Prostate gland (tissue), 2 donors: ENCODE data around the gene MTMR6. TPM values are rescaled to one million over a fixed set of nuclear protein-coding genes. Genes with fewer than 3 reads are reported as not detected.

Experiments
- DNase-seq: peaks from one replicate; pipeline ENCODE4 v3.0.0-alpha.2; 2019; ENCODE audit warnings: low spot score
- H3K27ac ChIP-seq, 2 donors: fragments of 200-600 bp; sonication (generic); 2 replicates each; pipeline ENCODE4 v1.5.1; 2017 to 2019
- H3K27me3 ChIP-seq: fragments of 200-600 bp; sonication (generic); replicated peaks from 2 replicates; pipeline ENCODE4 v1.5.1; 2019; ENCODE audit not compliant: insufficient read depth
- H3K36me3 ChIP-seq, 2 donors: fragments of 200-600 bp; sonication (generic); 1 replicate in 1 of 2; 2 replicates in 1 of 2; pipeline versions ENCODE4 v1.5.1 to v1.8.1; 2017 to 2019
- H3K4me1 ChIP-seq: fragments of 200-600 bp; sonication (generic); replicated peaks from 2 replicates; pipeline ENCODE4 v1.5.1; 2019
- H3K4me3 ChIP-seq, 2 donors: fragments of 200-600 bp; sonication (generic); 2 replicates each; pipeline ENCODE4 v1.5.1; 2017 to 2019
- H3K9me3 ChIP-seq: fragments of 200-600 bp; sonication (generic); 2 replicates; pipeline ENCODE4 v1.5.1; 2017
- POLR2A ChIP-seq: fragments of 450-650 bp; IDR thresholded peaks from one replicate; pipeline ENCODE4 v1.6.1; 2016; ENCODE audit warnings: antibody characterized with exemption, mild to moderate bottlenecking
- POLR2AphosphoS5 ChIP-seq: sonication (generic); formaldehyde crosslinking; IDR thresholded peaks from one replicate; pipeline ENCODE4 v1.6.1; 2017; ENCODE audit warnings: antibody characterized with exemption
- WGBS: methylation state at CpG from one replicate; pipeline ENCODE4 v1.1.5; 2018; 5-methylcytosine and 5-hydroxymethylcytosine counted together
- intact Hi-C: fragments of 100-400 bp; cut with DNase I; formaldehyde crosslinking; loops from one replicate; pipeline ENCODE4 v1.14.2; 2022
- total RNA-seq, 2 donors: library from RNA; depleted of rRNA; stranded (reverse); fragments of >200 nt; gene quantifications; one replicate each; pipeline ENCODE4 v1.1.0, GENCODE V29; 2016
- TF ChIP-seq, protein P1 (sequence below), 4 experiments: fragments of 200-600 bp in 2 of 4; fragments of 450-650 bp in 2 of 4; sonication (generic) in 2 of 4; IDR thresholded peaks; 1 replicate in 3 of 4; 2 replicates in 1 of 4; pipeline ENCODE4 v1.5.1; 2016 to 2019; ENCODE audit warnings: antibody characterized with exemption in 4 of 4, mild to moderate bottlenecking in 2 of 4, moderate library complexity in 2 of 4

The MTMR6 gene
- total RNA-seq, 2 donors from 2014 or later = 12.7 to 17.1 TPM

- no peak for TF ChIP-seq POLR2A
- TF ChIP-seq, protein P1, sequence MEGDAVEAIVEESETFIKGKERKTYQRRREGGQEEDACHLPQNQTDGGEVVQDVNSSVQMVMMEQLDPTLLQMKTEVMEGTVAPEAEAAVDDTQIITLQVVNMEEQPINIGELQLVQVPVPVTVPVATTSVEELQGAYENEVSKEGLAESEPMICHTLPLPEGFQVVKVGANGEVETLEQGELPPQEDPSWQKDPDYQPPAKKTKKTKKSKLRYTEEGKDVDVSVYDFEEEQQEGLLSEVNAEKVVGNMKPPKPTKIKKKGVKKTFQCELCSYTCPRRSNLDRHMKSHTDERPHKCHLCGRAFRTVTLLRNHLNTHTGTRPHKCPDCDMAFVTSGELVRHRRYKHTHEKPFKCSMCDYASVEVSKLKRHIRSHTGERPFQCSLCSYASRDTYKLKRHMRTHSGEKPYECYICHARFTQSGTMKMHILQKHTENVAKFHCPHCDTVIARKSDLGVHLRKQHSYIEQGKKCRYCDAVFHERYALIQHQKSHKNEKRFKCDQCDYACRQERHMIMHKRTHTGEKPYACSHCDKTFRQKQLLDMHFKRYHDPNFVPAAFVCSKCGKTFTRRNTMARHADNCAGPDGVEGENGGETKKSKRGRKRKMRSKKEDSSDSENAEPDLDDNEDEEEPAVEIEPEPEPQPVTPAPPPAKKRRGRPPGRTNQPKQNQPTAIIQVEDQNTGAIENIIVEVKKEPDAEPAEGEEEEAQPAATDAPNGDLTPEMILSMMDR (IDR thresholded peaks at IDR 0.05) = no peak
- no peak for TF ChIP-seq POLR2AphosphoS5
- no peak for DNase-seq
- WGBS = 86% methylated on average over 1 of the region's 1 CpG
- no peaks in the 10 kb centered on the region for H3K36me3 ChIP-seq
- H3K27ac ChIP-seq = no peak overlapping the region
- no peak overlapping the region for H3K4me3 ChIP-seq
- H3K27me3 ChIP-seq = no peaks in the 10 kb centered on the region
- intact Hi-C loops = no loop called here
- no peaks in the 10 kb centered on the region for H3K4me1 ChIP-seq
- H3K9me3 ChIP-seq = no peaks in the 10 kb centered on the region
These were observed 5.4 kb downstream of the MTMR6 start for GRCh38 chr13:25281935-25282332.

- 57% methylated on average over 4 of the region's 4 CpGs for WGBS
- no peaks in the 10 kb centered on the region for H3K9me3 ChIP-seq
- intact Hi-C loops = no loop called here
- H3K4me3 ChIP-seq = no peak overlapping the region
- H3K27ac ChIP-seq = no peak overlapping the region
- no peak for DNase-seq
- H3K27me3 ChIP-seq = no peaks in the 10 kb centered on the region
- H3K36me3 ChIP-seq = no peaks in the 10 kb centered on the region
- TF ChIP-seq POLR2A = no peak
- TF ChIP-seq, protein P1 (IDR thresholded peaks at IDR 0.05) = no peak
- H3K4me1 ChIP-seq = no peaks in the 10 kb centered on the region
These were observed 5.9 kb downstream of the MTMR6 start for GRCh38 chr13:25281193-25281934.

DNA sequence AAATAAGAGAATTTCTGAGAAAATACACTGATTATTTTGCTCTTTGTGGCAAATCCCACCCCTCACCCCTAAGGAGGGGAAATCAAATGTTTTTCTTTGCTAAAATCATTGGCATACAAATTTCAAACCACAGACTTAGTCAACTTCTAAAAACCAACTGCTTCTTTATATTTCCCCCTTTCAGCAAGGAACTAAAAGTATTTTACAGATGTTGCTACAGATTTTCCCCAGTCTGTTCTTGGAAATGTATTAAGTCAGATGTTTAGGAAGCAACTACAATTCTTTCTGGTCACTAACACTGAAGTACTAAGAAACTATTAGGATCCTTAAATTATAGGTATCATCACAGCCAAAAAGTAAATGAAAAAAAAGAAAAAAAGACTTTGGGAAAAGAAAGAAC is 6.9 kb downstream of the MTMR6 start:
- DNase-seq = no peak
- TF ChIP-seq POLR2AphosphoS5 = no peak
- Histone ChIP-seq H3K27me3 (no peaks in the 10 kb centered on the region), H3K4me1 (no peaks in the 10 kb centered on the region), H3K36me3 (no peaks in the 10 kb centered on the region), H3K27ac (no peak overlapping the region), H3K4me3 (no peak overlapping the region), H3K9me3 (no peaks in the 10 kb centered on the region)
- intact Hi-C loops = no loop called here

DNA sequence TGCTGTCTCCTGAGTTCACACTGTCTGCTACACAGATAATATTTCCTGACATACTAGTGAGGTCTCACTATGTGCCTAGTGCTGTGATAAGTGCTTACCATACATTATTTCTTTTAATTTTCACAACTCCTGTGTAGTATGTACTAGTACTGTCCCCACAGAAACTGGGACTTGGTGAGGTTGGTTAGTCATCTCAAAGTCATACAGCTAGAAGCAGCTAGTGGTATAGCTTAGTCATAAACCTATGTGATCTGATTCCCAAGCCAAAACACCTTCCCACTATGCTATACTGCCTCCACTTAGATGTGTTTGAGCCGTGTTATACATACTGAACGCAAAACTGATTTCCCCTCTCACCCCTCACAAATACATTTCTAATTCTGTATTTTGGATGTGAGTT is 10.5 kb downstream of the MTMR6 start:
- Histone ChIP-seq H3K9me3 (no peaks in the 10 kb centered on the region), H3K4me3 (no peak overlapping the region), H3K36me3 (no peaks in the 10 kb centered on the region), H3K27me3 (no peaks in the 10 kb centered on the region), H3K4me1 (no peaks in the 10 kb centered on the region), H3K27ac (no peak overlapping the region)
- TF ChIP-seq, protein P1 (IDR thresholded peaks at IDR 0.05) = no peak
- TF ChIP-seq POLR2AphosphoS5 (no peak), POLR2A (no peak)
- no peak for DNase-seq
- intact Hi-C loops = no loop called here
- 93% methylated on average over 2 of the region's 2 CpGs for WGBS

GRCh38 chr13:25268561-25268960 is 18.7 kb downstream of the MTMR6 start:
- no peak overlapping the region for H3K27ac ChIP-seq
- H3K4me3 ChIP-seq = no peak overlapping the region
- intact Hi-C loops = no loop called here
- H3K9me3 ChIP-seq = no peaks in the 10 kb centered on the region
- DNase-seq = no peak
- H3K36me3 ChIP-seq = peaks cover 0 to 4% of the 10 kb centered on the region in 2 donors
- no peaks in the 10 kb centered on the region for H3K27me3 ChIP-seq
- TF ChIP-seq, protein P1 (IDR thresholded peaks at IDR 0.05) = no peak
- no peak for TF ChIP-seq POLR2A
- no peak for TF ChIP-seq POLR2AphosphoS5
- 95% methylated on average over 6 of the region's 6 CpGs for WGBS
- H3K4me1 ChIP-seq = no peaks in the 10 kb centered on the region
